Measurements from ENCODE around the gene CEP55. TPM values are rescaled to one million over a fixed set of nuclear protein-coding genes. Genes with fewer than 3 reads are reported as not detected.

Gene CEP55
- total RNA-seq, 2 donors from 2014 or later = 11.3 to 30.0 TPM

- no peak for TF ChIP-seq CTCF (IDR thresholded peaks at IDR 0.05)
- Histone ChIP-seq H3K36me3 (no peaks in the 10 kb centered on the region), H3K9ac (ENCODE audit: low read depth in 2 of 2, low read length in 2 of 2) (peak overlapping the region; percentile 37 to 51), H3K27ac (peak overlapping the region; percentile 33), H3K9me3 (no peaks in the 10 kb centered on the region), H3K4me1 (no peaks in the 10 kb centered on the region), H3K4me3 (peak overlapping the region; percentile 37), H3K27me3 (no peaks in the 10 kb centered on the region)
- intact Hi-C loops (cut with DNase I) = no loop called here
- DNase-seq = no peak
These were observed 71.1 kb downstream of the CEP55 start for GRCh38 chr10:93567277-93568104.

GRCh38 chr10:93568105-93568390, 71.6 kb downstream of the CEP55 start:
- Histone ChIP-seq H3K4me3 (peak overlapping the region; percentile 37), H3K27me3 (no peaks in the 10 kb centered on the region), H3K36me3 (no peaks in the 10 kb centered on the region), H3K9ac (ENCODE audit: low read depth in 2 of 2, low read length in 2 of 2) (peak overlapping the region in 1 of 2 donors; percentile 21), H3K4me1 (no peaks in the 10 kb centered on the region), H3K27ac (peak overlapping the region; percentile 33), H3K9me3 (no peaks in the 10 kb centered on the region)
- DNase-seq = no peak
- intact Hi-C loops (cut with DNase I) = no loop called here
- no peak for TF ChIP-seq CTCF (IDR thresholded peaks at IDR 0.05)

- TF ChIP-seq CTCF (IDR thresholded peaks at IDR 0.05) = no peak
- no peak overlapping the region for H3K27ac ChIP-seq
- H3K36me3 ChIP-seq = no peaks in the 10 kb centered on the region
- H3K4me3 ChIP-seq = no peak overlapping the region
- H3K27me3 ChIP-seq = no peaks in the 10 kb centered on the region
- H3K4me1 ChIP-seq = peaks cover 10% of the 10 kb centered on the region
- no peak for DNase-seq
- H3K9me3 ChIP-seq = no peaks in the 10 kb centered on the region
- no peak overlapping the region for H3K9ac ChIP-seq (ENCODE audit: low read depth in 2 of 2, low read length in 2 of 2)
- intact Hi-C loops (cut with DNase I) = no loop called here
These were observed 74.0 kb downstream of the CEP55 start for GRCh38 chr10:93570383-93570782.

GRCh38 chr10:93572606-93573005, 76.2 kb downstream of the CEP55 start:
- no peak for TF ChIP-seq CTCF (IDR thresholded peaks at IDR 0.05)
- Histone ChIP-seq H3K27me3 (no peaks in the 10 kb centered on the region), H3K4me1 (peaks cover 10% of the 10 kb centered on the region), H3K9ac (ENCODE audit: low read depth in 2 of 2, low read length in 2 of 2) (no peak overlapping the region), H3K36me3 (no peaks in the 10 kb centered on the region), H3K27ac (peak overlapping the region; percentile 43), H3K4me3 (no peak overlapping the region), H3K9me3 (no peaks in the 10 kb centered on the region)
- intact Hi-C loops (cut with DNase I) = no loop called here
- no peak for DNase-seq

- H3K4me3 ChIP-seq = no peak overlapping the region
- no peaks in the 10 kb centered on the region for H3K36me3 ChIP-seq
- peaks cover 10% of the 10 kb centered on the region for H3K4me1 ChIP-seq
- TF ChIP-seq CTCF (IDR thresholded peaks at IDR 0.05) = no peak
- H3K9me3 ChIP-seq = no peaks in the 10 kb centered on the region
- H3K27me3 ChIP-seq = no peaks in the 10 kb centered on the region
- no peak for DNase-seq
- H3K9ac ChIP-seq (ENCODE audit: low read depth in 2 of 2, low read length in 2 of 2) = no peak overlapping the region
- H3K27ac ChIP-seq = peak overlapping the region; percentile 43
- intact Hi-C loops (cut with DNase I) = no loop called here
These were observed 76.9 kb downstream of the CEP55 start for GRCh38 chr10:93573051-93573909.
